ENCODE results near the gene PVALEF. TPM values are rescaled to one million over a fixed set of nuclear protein-coding genes. Genes with fewer than 3 reads are reported as not detected.

PVALEF gene
- total RNA-seq, 1 donor from 2014 or later: not detected

DNA sequence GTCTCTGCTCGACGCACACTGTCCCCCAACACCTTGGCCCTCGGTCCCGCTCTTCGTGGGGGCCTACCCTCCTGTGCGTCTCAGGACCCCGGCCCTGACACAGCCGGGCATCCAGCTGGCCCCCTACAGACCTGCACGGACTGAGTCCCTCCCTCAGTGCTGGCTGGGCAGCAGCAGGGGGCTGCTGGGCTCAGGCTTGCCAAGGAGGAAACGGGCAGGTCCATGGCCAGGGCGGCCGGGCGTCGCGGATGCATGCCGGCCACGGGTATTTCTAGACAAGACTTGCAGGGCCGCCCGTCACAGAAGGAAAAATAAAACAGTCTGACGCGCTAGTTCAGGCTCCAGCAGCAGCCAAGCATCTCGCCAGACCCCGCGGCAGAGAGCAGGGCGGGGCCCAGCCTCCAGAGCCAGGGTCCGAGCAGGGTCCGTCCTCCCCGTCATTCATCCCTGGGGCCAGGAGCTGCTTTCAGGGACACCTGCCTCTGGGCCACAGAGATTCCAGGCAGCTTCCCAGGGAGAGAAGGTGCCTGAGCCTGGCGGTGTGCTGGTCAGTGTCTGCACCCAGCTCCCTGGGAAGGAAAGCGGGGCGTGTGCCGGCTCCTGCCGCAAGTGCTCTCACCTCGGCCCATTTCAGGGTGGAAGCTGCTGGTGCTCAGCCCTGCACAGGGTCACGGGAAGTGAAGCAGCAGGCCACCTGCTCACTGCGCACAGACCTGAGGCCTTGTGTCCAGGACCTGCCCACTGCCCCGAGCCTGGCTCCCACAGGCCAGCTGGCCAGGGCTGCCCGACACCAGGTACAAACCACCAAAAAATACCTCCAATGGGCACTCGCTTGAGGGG is 7.2 kb upstream of the PVALEF start:
- TF ChIP-seq, protein P1, sequence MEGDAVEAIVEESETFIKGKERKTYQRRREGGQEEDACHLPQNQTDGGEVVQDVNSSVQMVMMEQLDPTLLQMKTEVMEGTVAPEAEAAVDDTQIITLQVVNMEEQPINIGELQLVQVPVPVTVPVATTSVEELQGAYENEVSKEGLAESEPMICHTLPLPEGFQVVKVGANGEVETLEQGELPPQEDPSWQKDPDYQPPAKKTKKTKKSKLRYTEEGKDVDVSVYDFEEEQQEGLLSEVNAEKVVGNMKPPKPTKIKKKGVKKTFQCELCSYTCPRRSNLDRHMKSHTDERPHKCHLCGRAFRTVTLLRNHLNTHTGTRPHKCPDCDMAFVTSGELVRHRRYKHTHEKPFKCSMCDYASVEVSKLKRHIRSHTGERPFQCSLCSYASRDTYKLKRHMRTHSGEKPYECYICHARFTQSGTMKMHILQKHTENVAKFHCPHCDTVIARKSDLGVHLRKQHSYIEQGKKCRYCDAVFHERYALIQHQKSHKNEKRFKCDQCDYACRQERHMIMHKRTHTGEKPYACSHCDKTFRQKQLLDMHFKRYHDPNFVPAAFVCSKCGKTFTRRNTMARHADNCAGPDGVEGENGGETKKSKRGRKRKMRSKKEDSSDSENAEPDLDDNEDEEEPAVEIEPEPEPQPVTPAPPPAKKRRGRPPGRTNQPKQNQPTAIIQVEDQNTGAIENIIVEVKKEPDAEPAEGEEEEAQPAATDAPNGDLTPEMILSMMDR (IDR thresholded peaks at IDR 0.05): no peak
- Mint-ChIP-seq H3K4me1 (peaks cover 7% of the 10 kb centered on the region), H3K27ac (no peak overlapping the region), H3K27me3 (peaks cover 11% of the 10 kb centered on the region), H3K9me3 (no peaks in the 10 kb centered on the region), H3K36me3 (ENCODE audit: low read depth) (no peaks in the 10 kb centered on the region), H3K4me3 (no peak overlapping the region)
- intact Hi-C loops (cut with micrococcal nuclease): loop anchor here (10.0 kb wide), 1 partner anchor 67 kb away; the partner anchor contains the start of gene CEP131
- ATAC-seq (ENCODE audit: low read depth) (no peak), DNase-seq (no peak)
- POLR2A ChIA-PET: no interaction called here
- CTCF ChIA-PET: no interaction called here

DNA sequence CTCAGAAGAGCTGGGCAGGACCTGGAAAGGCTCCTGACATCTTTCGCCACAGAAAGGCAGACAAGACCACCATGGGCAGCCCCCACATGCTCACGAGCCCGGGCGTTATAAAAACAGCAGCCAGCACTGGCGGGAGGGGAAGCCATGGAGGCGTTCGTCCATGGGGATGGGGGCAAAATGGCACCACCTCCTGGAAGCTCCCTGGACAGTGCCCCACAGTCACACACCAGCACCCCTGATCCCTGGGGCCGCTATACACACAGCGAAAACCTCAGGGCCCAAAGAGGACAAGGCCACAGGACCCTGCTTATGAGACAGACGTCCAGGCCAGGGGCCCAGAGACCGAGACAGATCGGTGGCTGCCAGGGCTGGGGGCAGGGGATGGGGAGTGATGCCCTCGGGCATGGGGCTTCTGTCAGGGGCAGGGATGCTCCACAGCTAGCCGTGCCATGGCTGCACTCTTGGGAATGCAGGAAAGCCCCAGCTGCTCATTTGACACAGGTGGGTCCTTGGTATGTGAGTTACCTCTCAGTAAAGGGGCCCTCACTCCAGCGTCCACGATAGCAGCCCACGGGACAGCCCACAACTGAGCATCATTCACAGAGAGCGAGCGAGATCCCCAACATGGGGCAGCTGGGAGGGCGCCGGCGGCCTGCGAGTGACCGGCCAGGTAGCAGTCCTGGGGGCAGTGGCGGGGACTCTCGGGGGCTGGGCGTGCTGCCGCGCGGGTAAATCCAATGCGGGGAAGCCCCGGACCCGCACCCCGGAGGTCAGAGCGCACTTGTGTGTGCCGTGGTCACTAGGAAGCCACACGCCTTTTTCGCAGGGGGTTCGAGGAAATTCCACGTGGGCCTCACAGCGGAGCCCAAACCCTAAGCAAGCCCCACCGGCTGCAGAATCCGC is 6.4 kb upstream of the PVALEF start:
- POLR2A ChIA-PET: no interaction called here
- DNase-seq: no peak
- H3K36me3 Mint-ChIP-seq (ENCODE audit: low read depth): no peaks in the 10 kb centered on the region
- TF ChIP-seq, protein P1 (IDR thresholded peaks at IDR 0.05): no peak
- H3K27me3 Mint-ChIP-seq: peaks cover 15% of the 10 kb centered on the region
- H3K27ac Mint-ChIP-seq: no peak overlapping the region
- H3K4me1 Mint-ChIP-seq: peaks cover 4% of the 10 kb centered on the region
- H3K4me3 Mint-ChIP-seq: no peak overlapping the region
- no peak for ATAC-seq (ENCODE audit: low read depth)
- CTCF ChIA-PET: no interaction called here
- intact Hi-C loops (cut with micrococcal nuclease): loop anchor here (10.0 kb wide), 1 partner anchor 66 kb away; the partner anchor contains the start of gene CEP131
- H3K9me3 Mint-ChIP-seq: no peaks in the 10 kb centered on the region

DNA sequence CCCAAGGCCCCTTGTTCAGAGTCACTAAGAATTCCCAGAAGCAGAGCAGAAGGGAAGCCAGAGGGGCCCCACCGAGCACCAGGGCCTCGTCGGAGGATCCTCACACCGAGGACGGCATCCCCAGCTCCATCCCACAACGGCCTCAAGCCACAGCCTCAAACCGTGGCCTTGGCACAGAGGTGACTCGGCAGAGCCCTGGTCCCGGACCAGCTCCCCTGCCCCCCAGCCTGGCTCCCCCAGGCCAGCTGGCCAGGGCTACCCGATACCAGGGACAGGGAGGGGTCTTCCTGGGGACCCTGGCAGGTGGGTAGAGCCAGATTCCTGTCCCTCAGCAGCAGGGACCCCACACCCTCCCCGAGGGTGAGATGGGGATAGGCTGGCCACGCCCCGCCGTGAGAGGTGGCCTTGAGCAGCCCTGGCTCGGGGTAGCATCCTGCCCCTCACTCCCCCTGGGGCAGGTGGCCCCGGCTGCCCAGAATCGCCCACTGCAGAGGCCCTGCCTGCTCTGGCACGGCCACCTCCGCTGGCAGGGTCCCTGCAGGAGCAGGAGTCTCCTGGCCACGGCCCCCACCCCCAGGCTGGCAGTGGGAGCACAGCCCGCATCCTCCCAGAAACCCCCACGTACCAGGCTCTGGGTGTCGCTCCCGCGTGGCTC is 5.6 kb upstream of the PVALEF start:
- no peak overlapping the region for H3K4me3 Mint-ChIP-seq
- H3K4me1 Mint-ChIP-seq: peaks cover 4% of the 10 kb centered on the region
- no peaks in the 10 kb centered on the region for H3K36me3 Mint-ChIP-seq (ENCODE audit: low read depth)
- intact Hi-C loops (cut with micrococcal nuclease): loop anchor here (10.0 kb wide), 1 partner anchor 65 kb away; the partner anchor contains the start of gene CEP131
- H3K9me3 Mint-ChIP-seq: no peaks in the 10 kb centered on the region
- DNase-seq (no peak), ATAC-seq (ENCODE audit: low read depth) (no peak)
- H3K27me3 Mint-ChIP-seq: peaks cover 21% of the 10 kb centered on the region
- TF ChIP-seq, protein P1 (IDR thresholded peaks at IDR 0.05): no peak
- ChIA-PET CTCF (no interaction called here), POLR2A (no interaction called here)
- H3K27ac Mint-ChIP-seq: no peak overlapping the region

DNA sequence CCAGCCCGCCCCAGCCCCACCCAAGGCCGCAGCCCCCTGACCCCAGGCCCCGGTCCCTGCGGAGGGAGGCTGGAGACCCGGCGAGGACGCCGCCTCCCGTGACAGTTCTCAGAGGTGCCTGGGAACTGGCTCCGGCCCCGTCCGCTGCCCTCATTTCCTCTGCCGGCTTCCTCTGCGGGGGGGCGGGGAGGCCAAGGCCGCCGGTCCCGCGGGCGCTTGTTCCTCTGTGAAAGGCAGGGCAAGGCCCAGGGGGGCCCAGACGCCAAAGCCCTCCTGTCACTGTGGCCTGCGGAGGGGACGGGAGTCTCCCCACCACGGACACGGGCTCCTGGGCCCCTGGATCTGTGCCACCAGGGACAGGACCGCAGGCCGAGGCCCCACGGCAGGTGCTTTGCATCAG is 5.0 kb upstream of the PVALEF start:
- H3K4me1 Mint-ChIP-seq: peaks cover 4% of the 10 kb centered on the region
- no peaks in the 10 kb centered on the region for H3K9me3 Mint-ChIP-seq
- DNase-seq: no peak
- ATAC-seq (ENCODE audit: low read depth): peak; percentile 37
- intact Hi-C loops (cut with micrococcal nuclease): no loop called here
- ChIA-PET CTCF (no interaction called here), POLR2A (no interaction called here)
- H3K36me3 Mint-ChIP-seq (ENCODE audit: low read depth): no peaks in the 10 kb centered on the region
- H3K27ac Mint-ChIP-seq: no peak overlapping the region
- TF ChIP-seq, protein P1 (IDR thresholded peaks at IDR 0.05): no peak
- no peak overlapping the region for H3K4me3 Mint-ChIP-seq
- H3K27me3 Mint-ChIP-seq: peaks cover 22% of the 10 kb centered on the region

Data from activated B cell treated with CpG ODN at 0.5 μM for 24 hours (primary cell).